SK-N-SH treated with all-trans-retinoic acid at 6 μM for 48 hours (cell line): ENCODE results near the gene SLC6A15.

Source experiments
- ATAC-seq: fragments of 200-7000 bp; cut with Tn5 transposase; 3 replicates; pipeline ENCODE4 v1.9.1; 2020; ENCODE audit warnings: mild to moderate bottlenecking, moderate library complexity
- ARNTL ChIP-seq: fragments of 450-650 bp; formaldehyde crosslinking; IDR thresholded peaks from 2 replicates; pipeline ENCODE4 v1.5.0; 2020; ENCODE audit warnings: low read depth, mild to moderate bottlenecking, moderate library complexity, borderline replicate concordance
- BACH2 ChIP-seq: fragments of 250-450 bp; sonication (Bioruptor Pico); IDR thresholded peaks from 2 replicates; pipeline ENCODE4 v1.9.0; 2021; ENCODE audit warnings: mild to moderate bottlenecking, borderline replicate concordance
- CREB5 ChIP-seq: fragments of 250-450 bp; sonication (Bioruptor Pico); IDR thresholded peaks from 2 replicates; pipeline ENCODE4 v1.5.1; 2020; ENCODE audit warnings: low read depth, mild to moderate bottlenecking, moderate library complexity
- CSDC2 ChIP-seq: fragments of 250-450 bp; sonication (Bioruptor Pico); IDR thresholded peaks from 2 replicates; pipeline ENCODE4 v1.5.0; 2020; ENCODE audit warnings: mild to moderate bottlenecking, moderate library complexity
- CSRNP3 ChIP-seq: fragments of 250-450 bp; sonication (Bioruptor Pico); IDR thresholded peaks from 2 replicates; pipeline ENCODE4 v1.5.1; 2021; ENCODE audit warnings: mild to moderate bottlenecking, moderate library complexity
- ESRRG ChIP-seq: fragments of 250-450 bp; sonication (Bioruptor Pico); IDR thresholded peaks from 2 replicates; pipeline ENCODE4 v1.6.1; 2021; ENCODE audit warnings: mild to moderate bottlenecking
- GLIS3 ChIP-seq: fragments of 250-450 bp; sonication (Bioruptor Pico); IDR thresholded peaks from 2 replicates; pipeline ENCODE4 v1.5.0; 2020; ENCODE audit warnings: mild to moderate bottlenecking, moderate library complexity
- OSR1 ChIP-seq: fragments of 250-450 bp; sonication (Bioruptor Pico); IDR thresholded peaks from 2 replicates; pipeline ENCODE4 v1.8.0; 2022; ENCODE audit warnings: moderate library complexity, mild to moderate bottlenecking, inconsistent platforms
- PPARA ChIP-seq: fragments of 250-450 bp; sonication (Bioruptor Pico); IDR thresholded peaks from 2 replicates; pipeline ENCODE4 v1.5.0; 2020; ENCODE audit warnings: mild to moderate bottlenecking, borderline replicate concordance
- TOX ChIP-seq: fragments of 250-450 bp; sonication (Bioruptor Pico); IDR thresholded peaks from 2 replicates; pipeline ENCODE4 v1.8.0; 2021; ENCODE audit warnings: mild to moderate bottlenecking, moderate library complexity, borderline replicate concordance
- ZC3H10 ChIP-seq: fragments of 250-450 bp; sonication (Bioruptor Pico); IDR thresholded peaks from 2 replicates; pipeline ENCODE4 v1.5.1; 2021; ENCODE audit warnings: mild to moderate bottlenecking, moderate library complexity
- ZFP3 ChIP-seq: fragments of 250-450 bp; sonication (Bioruptor Pico); IDR thresholded peaks from 2 replicates; pipeline ENCODE4 v1.5.0; 2020; ENCODE audit warnings: mild to moderate bottlenecking, moderate library complexity
- ZFP30 ChIP-seq: fragments of 450-650 bp; formaldehyde crosslinking; IDR thresholded peaks from 2 replicates; pipeline ENCODE4 v1.5.0; 2022; ENCODE audit warnings: mild to moderate bottlenecking, moderate library complexity
- ZNF565 ChIP-seq: fragments of 450-650 bp; formaldehyde crosslinking; conservative IDR thresholded peaks from 2 replicates; pipeline ENCODE4 v1.5.0; 2020; ENCODE audit warnings: low read depth, mild to moderate bottlenecking, moderate library complexity
- TF ChIP-seq, protein P1 (sequence below): fragments of 250-450 bp; sonication (Bioruptor Pico); IDR thresholded peaks from 2 replicates; pipeline ENCODE4 v1.8.0; 2020; ENCODE audit warnings: mild to moderate bottlenecking, moderate library complexity, borderline replicate concordance
- TF ChIP-seq, protein P2 (sequence below): fragments of 250-450 bp; sonication (Bioruptor Pico); IDR thresholded peaks from 2 replicates; pipeline ENCODE4 v1.8.0; 2021; ENCODE audit warnings: low read depth, mild to moderate bottlenecking, moderate library complexity, borderline replicate concordance

Gene SLC6A15

DNA sequence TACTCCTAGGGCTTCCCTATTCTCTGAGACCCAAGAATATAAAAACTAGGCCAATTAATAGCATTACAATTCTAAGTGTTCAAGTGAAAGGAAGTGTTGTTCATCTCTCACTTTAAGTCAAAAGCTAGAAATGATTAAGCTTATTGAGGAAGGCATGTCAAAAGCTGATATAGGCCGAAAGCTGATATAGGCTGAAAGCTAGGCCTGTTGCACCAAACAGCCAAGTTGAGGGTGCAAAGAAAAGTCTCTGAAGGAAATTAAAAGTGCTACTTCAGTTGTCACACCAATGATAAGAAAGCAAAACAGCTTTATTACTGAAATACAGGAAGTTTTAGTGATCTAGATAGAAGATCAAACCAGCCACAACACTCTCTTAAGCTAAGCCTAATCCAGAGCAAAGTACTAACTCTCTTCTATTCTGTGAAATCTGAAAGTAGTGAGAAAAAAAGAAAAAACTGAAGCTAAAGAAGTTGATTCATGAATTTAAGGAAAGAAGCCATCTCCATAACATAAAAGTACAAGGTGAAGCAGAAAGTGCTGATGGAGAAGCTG is 68.9 kb downstream of the SLC6A15 start:
- ATAC-seq, result no peak
- TF ChIP-seq, protein P1, sequence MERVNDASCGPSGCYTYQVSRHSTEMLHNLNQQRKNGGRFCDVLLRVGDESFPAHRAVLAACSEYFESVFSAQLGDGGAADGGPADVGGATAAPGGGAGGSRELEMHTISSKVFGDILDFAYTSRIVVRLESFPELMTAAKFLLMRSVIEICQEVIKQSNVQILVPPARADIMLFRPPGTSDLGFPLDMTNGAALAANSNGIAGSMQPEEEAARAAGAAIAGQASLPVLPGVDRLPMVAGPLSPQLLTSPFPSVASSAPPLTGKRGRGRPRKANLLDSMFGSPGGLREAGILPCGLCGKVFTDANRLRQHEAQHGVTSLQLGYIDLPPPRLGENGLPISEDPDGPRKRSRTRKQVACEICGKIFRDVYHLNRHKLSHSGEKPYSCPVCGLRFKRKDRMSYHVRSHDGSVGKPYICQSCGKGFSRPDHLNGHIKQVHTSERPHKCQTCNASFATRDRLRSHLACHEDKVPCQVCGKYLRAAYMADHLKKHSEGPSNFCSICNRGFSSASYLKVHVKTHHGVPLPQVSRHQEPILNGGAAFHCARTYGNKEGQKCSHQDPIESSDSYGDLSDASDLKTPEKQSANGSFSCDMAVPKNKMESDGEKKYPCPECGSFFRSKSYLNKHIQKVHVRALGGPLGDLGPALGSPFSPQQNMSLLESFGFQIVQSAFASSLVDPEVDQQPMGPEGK (CRISPR knock-in tag), result no peak
- TF ChIP-seq ZNF565 (CRISPR knock-in tag), result no peak
- TF ChIP-seq OSR1 (CRISPR knock-in tag), result no peak
- no peak for TF ChIP-seq CREB5
- TF ChIP-seq ARNTL (CRISPR knock-in tag), result no peak
- TF ChIP-seq, protein P2, sequence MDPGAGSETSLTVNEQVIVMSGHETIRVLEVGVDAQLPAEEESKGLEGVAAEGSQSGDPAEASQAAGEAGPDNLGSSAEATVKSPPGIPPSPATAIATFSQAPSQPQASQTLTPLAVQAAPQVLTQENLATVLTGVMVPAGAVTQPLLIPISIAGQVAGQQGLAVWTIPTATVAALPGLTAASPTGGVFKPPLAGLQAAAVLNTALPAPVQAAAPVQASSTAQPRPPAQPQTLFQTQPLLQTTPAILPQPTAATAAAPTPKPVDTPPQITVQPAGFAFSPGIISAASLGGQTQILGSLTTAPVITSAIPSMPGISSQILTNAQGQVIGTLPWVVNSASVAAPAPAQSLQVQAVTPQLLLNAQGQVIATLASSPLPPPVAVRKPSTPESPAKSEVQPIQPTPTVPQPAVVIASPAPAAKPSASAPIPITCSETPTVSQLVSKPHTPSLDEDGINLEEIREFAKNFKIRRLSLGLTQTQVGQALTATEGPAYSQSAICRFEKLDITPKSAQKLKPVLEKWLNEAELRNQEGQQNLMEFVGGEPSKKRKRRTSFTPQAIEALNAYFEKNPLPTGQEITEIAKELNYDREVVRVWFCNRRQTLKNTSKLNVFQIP (CRISPR knock-in tag), result no peak

DNA sequence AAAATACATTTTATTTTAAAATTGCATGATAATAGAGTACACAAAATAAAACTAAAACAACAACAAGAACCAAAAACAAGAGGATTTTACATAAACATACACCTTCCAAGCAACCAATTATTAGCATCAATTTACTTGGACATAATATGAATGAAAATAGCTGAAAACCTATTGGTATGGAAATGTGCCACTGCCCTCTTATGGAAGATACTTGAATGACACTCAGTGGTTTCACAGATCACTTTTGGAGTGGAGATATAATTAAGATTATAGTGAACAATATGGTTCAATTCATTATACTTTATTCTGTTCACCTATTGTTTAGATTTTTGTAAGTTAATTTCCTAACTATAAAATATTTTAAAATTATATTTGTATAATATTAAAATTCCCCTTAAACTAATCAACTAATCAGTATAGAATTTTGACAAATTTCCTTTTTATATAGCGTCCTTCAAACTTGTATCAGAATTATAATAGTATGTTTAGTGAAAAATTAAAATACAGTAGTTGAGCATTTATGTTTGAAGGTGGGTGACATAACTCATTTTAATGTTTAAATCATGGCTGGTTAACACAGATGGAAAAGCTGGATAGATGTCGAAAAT is 70.1 kb downstream of the SLC6A15 start:
- ATAC-seq, result peak; percentile 57; the same call in 2 of the 3 replicates
- TF ChIP-seq CSDC2 (CRISPR knock-in tag), result no peak
- TF ChIP-seq PPARA (CRISPR knock-in tag), result no peak
- TF ChIP-seq ARNTL (CRISPR knock-in tag), result no peak
- no peak for TF ChIP-seq BACH2 (CRISPR knock-in tag)
- no peak for TF ChIP-seq GLIS3 (CRISPR knock-in tag)
- TF ChIP-seq CREB5, result no peak
- no peak for TF ChIP-seq ZC3H10
- TF ChIP-seq TOX, result no peak
- TF ChIP-seq, protein P2 (CRISPR knock-in tag), result no peak
- TF ChIP-seq ZFP3 (CRISPR knock-in tag), result no peak
- TF ChIP-seq ESRRG (CRISPR knock-in tag), result no peak

GRCh38 chr12:84841591-84841990 is 71.0 kb downstream of the SLC6A15 start:
- TF ChIP-seq CSRNP3 (CRISPR knock-in tag) (no peak), ZFP30 (CRISPR knock-in tag) (no peak), TOX (no peak), ZFP3 (CRISPR knock-in tag) (no peak), ZC3H10 (no peak), CREB5 (no peak)
- TF ChIP-seq, protein P1 (CRISPR knock-in tag), result no peak
- TF ChIP-seq, protein P2 (CRISPR knock-in tag), result no peak
- ATAC-seq, result no peak
